Measurements from ENCODE around the gene GTPBP10.
A peak's percentile ranks its signal among the peaks of the same experiment; 100 is the strongest.

Gene GTPBP10

GRCh38 chr7:90383861-90384260 lies 37.3 kb downstream of the GTPBP10 start:
- no peak for DNase-seq

GRCh38 chr7:90384433-90384832 lies 37.9 kb downstream of the GTPBP10 start:
- no peak for DNase-seq

GRCh38 chr7:90387470-90388240 lies 41.1 kb downstream of the GTPBP10 start:
- no peak for DNase-seq

GRCh38 chr7:90390926-90391325 lies 44.4 kb downstream of the GTPBP10 start:
- no peak for DNase-seq

GRCh38 chr7:90391488-90391887 lies 45.0 kb downstream of the GTPBP10 start:
- no peak for DNase-seq

- DNase-seq, result no peak
These were observed 49.9 kb downstream of the GTPBP10 start for GRCh38 chr7:90396420-90396819.

- DNase-seq, result peak; percentile 89
These were observed 55.5 kb downstream of the GTPBP10 start for GRCh38 chr7:90401989-90402388.

- DNase-seq, result no peak
These were observed 56.3 kb downstream of the GTPBP10 start for GRCh38 chr7:90402785-90403173.

GRCh38 chr7:90403174-90404113 lies 56.9 kb downstream of the GTPBP10 start, which contains the start of gene CLDN12:
Gene CLDN12, plus strand, starts transcription at chr7:90403461. Its CDS starts 9,216 bp downstream, at chr7:90412677.
- DNase-seq, result peak; percentile 91

GRCh38 chr7:90404777-90405176 lies 58.3 kb downstream of the GTPBP10 start:
- no peak for DNase-seq

- DNase-seq, result no peak
These were observed 60.9 kb downstream of the GTPBP10 start for GRCh38 chr7:90407484-90407821.

- DNase-seq, result no peak
These were observed 61.6 kb downstream of the GTPBP10 start for GRCh38 chr7:90408142-90408541.

GRCh38 chr7:90409667-90410066 lies 63.2 kb downstream of the GTPBP10 start:
- no peak for DNase-seq

GRCh38 chr7:90411510-90411909 lies 65.0 kb downstream of the GTPBP10 start:
- peak; percentile 94 for DNase-seq

GRCh38 chr7:90412458-90413184 lies 66.1 kb downstream of the GTPBP10 start:
- DNase-seq, result peak; percentile 26

- no peak for DNase-seq
These were observed 66.6 kb downstream of the GTPBP10 start for GRCh38 chr7:90413185-90413528.

- no peak for DNase-seq
These were observed 75.1 kb downstream of the GTPBP10 start for GRCh38 chr7:90421651-90422050.

- no peak for DNase-seq
These were observed 78.2 kb downstream of the GTPBP10 start for GRCh38 chr7:90424720-90425119.

GRCh38 chr7:90425376-90425775 lies 78.9 kb downstream of the GTPBP10 start:
- peak; percentile 16 for DNase-seq

- DNase-seq, result no peak
These were observed 84.3 kb downstream of the GTPBP10 start for GRCh38 chr7:90430614-90431460.

GRCh38 chr7:90432752-90433151 lies 86.2 kb downstream of the GTPBP10 start:
- no peak for DNase-seq

GRCh38 chr7:90433221-90433620 lies 86.7 kb downstream of the GTPBP10 start:
- DNase-seq, result no peak

All from DMS153 (cell line).